ENCODE results near the gene RND1.
"Not testable (repeated sequence)": the region's sequence is repeated elsewhere in the genome, so short reads cannot be mapped to it uniquely, and the experiment has no call there.

Gene RND1

DNA sequence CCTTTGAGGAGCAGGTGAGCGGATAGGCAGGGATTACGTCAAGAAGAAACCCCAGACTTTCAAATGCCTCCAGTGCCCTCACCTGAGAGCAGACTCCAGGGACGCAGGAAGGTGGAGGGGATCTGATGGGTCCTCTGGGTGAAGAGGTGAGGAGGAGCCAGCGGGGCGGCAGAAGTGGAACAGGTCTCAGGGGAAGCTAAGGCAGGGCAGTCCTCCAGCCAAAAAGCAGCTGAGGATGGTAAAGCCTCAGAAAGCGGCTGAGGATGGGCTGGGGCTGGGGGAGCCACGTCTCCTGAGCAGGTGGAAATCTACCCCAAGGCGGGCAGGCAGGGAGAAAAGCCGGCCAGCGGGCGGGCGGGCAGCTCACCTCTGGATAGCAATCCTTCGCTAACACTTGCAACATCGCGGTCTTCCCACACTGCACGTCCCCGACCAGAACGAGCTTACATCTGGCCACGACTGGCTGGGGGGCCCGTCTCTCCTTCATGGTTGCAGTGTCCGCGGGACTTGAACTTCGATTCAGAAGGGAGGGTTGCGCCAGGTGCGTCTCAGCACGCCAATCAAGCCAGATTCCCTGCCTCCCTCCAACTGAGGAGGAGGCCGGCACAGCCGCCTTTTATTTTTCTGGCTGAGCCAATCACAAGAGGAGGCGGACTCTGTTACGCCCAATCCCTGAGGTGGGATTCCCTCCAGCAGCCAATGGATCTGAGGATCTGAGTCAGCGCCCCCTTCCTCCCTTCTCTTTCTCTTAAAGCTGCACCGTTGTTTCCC lies at the start of gene RND1:
Gene RND1, minus strand, starts transcription at position 590 of the 771 bp plus-strand sequence. Its CDS starts 103 bp downstream, at position 487.
- DNase-seq = peak; percentile 74

DNA sequence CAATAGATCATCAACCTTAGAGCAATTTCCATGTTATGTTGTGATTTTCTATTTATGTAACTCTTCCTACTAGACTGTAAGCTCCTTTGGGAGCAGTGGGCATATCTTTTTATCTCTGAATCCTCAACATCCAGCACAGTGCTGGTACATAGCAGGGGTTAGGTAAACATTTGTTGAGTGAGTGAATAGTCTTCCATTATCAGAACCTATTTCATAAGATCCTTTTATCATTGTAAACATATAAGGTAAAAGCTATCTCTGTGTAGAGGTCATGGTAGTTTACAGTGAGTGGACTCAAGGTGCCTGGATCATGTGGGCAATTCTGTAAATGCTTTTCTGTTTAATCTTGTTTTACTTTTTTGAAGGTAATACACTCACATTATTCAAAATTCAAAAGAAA lies 44.5 kb upstream of the RND1 start:
- no peak for DNase-seq

DNA sequence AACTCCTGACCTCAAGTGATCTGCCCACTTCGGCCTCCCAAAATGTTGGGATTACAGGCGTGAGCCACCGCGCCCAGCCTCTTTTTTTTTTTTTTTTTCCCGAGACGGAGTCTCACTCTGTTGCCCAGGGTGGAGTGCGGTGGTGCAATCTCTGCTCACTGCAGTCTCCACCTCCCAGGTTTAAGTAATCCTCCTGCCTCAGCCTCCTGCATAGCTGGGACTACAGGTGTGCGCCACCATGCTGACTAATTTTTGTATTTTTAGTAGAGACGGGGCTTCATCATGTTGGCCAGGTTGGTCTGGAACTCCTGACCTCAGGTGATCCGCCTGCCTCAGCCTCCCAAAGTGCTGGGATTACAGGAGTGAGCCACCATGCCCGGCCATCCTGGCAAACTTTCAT lies 44.0 kb upstream of the RND1 start:
- DNase-seq = not testable (repeated sequence)

- DNase-seq = no peak
Measured at GRCh38 chr12:48907245-48907644, 41.6 kb upstream of the RND1 start.

- peak; percentile 58 for DNase-seq
Measured at GRCh38 chr12:48903982-48904411, 38.3 kb upstream of the RND1 start.

- no peak for DNase-seq
Measured at GRCh38 chr12:48903363-48903981, 37.8 kb upstream of the RND1 start.

DNA sequence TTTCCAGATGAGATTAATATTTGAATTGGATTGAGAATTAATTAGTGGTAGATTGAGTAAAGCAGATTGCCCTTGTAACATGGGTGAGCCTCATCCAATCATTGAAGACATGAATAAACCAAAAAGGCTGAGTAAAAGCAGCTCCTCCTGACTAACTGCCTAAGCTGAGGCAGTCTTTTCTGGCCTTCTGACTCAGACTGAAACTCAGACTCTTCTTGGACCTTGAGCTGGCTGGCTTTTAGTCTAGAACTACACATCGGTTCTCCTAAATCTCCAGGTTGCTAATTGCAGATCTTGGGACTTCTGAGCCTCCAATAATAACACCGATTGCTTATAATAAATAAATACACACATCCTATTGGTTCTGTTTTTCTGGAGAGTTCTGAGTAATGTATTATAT lies 35.6 kb upstream of the RND1 start:
- no peak for DNase-seq

- DNase-seq = no peak
Measured at GRCh38 chr12:48899651-48900050, 34.0 kb upstream of the RND1 start.

GRCh38 chr12:48894271-48894670 lies 28.6 kb upstream of the RND1 start:
- no peak for DNase-seq

DNA sequence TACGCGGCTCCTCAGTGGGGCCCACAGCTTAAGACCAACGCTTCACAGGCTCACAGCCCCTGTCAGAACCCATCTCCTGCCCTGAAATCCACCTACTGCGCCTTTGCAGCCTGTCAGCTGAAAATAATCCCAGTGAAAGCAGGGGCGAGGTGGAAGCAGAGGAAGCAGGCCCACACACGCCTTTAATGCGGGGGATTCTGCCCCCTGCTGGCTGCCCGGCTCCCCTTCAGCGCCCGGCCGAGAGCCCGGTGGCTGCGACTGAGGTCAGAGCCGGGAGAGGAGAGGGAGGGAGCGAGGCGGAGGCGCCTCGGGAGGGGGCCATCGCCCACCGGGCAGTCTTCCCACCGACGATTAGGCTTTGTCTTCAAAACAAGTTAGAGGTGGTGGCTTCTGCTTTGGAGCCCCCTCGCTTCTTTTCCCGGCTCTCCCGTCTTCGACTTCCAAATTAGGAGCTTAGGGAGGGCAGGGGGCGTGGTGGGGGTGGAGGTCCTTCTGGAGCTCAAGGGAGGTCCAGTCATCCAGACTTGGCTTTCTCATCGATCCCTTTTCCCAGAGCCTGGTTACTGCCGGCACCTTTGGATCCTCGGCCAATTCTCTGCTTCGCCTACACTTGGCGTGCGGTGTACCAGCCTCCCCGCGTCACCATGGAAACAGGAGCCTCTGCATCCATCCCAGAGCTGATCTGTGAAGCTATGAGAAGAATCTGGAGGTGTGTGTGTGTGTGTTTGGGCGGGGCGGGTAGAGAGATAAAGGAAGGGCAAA lies 25.2 kb upstream of the RND1 start:
- peak; percentile 54 for DNase-seq

- DNase-seq = no peak
Measured at GRCh38 chr12:48889679-48890078, 24.0 kb upstream of the RND1 start.

DNA sequence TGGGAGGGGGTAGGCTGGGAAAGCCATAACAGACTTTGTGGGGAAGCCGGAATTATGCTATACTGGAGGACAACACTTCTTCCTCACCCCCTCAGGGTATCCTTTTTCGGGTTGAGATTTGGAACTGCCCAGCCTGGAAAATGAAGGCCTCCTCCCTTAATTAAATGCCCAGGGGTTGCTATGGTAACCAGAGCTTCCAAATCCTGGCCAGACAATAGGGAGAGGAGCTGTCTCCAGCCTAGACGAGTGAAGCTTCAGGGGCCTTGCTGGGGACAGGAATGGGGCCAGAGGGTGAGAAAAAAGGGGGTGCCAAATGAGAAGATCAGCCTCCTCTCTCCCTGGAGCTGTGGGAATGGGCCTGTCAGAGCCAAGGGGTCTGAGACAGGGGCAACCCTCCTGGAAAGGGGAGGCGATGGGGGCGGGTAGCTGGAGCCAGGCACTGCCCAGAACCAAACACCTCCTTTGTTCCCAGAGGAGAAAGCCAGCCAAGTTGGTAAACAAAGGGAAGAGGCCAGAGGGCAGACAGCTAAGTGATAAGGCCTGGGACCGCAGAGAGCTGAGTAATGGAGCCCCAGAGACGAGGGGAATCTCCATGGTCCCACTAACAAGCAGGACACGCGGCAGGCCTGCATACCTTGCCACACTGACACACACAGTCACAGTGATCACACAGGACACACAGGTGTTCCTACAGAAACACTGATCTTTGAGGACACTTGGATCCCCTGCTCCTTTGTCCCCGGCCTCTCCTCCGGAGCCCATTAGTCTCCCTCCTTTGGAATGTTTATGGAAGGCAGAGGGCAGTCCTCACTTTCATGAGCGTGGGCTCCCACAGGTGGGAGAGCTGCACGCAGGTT lies 17.9 kb upstream of the RND1 start:
- DNase-seq = no peak

- DNase-seq = no peak
Measured at GRCh38 chr12:48882972-48883304, 17.3 kb upstream of the RND1 start.

DNA sequence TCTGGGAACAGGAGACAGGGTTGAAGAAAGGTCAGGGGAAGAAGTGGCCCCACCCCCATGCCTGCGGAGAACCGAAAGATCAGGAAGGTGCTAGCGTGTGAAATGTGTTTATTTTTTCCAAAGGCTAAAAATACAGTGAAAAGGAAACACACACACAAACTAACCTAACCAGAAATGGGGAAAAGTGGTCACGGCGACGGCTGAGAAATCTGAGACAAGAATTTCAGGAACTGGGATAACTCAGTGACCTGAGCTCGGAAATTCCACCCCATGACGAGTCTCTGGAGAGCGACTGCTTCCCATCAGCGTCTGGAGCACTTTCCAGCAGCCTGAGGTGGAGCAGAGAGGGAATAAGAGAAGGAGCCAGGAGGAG lies 16.6 kb upstream of the RND1 start:
- no peak for DNase-seq

- no peak for DNase-seq
Measured at GRCh38 chr12:48881686-48882314, 16.1 kb upstream of the RND1 start.

GRCh38 chr12:48880647-48881046 lies 15.0 kb upstream of the RND1 start:
- DNase-seq = no peak

DNA sequence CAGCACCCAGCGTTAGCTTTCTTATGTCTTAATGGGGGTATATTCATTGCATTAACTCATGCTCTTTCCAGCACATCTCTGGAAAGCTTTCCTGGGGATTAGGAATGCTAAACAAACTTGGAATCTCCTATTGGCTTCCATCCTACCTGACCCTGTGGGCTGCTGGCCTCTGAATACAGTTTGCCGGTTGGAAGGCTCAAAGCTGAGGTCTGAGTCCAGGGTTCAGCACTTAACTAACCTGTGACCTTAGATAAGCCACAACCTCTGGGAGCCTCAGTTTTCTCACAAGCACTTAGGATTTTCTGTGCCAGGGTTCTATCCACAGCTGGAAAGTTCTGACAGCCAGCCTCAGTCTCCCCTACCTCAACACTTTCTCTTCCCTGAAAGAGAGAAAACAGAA lies 12.9 kb upstream of the RND1 start:
- no peak for DNase-seq

DNA sequence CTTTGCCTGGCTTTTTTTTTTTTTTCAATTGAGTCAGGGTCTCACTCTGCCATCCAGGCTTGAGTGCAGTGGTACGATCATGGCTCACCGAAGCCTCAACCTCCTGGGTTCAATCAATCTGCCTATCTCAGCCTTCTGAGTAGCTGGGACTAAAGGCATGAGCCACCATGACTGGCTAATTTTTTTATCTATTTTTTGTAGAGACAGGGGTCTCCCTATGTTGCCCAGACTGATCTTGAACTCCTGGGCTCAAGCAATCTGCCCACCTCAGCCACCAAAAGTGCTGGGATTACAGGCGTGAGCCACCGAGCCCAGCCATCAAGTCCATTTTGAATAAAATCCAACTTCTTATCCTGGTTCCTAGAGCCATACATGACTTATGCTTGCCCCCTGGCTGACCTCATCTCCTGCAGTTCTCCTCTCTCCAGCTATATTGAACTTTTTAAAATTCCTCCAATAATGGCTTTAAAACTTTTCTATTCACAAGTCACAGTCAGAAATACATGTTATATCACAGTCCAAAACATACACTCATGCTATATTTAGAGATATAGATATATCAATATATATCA lies 10.4 kb upstream of the RND1 start:
- DNase-seq = no peak

GRCh38 chr12:48873534-48873933 lies 7.9 kb upstream of the RND1 start:
- DNase-seq = not testable (repeated sequence)

DNA sequence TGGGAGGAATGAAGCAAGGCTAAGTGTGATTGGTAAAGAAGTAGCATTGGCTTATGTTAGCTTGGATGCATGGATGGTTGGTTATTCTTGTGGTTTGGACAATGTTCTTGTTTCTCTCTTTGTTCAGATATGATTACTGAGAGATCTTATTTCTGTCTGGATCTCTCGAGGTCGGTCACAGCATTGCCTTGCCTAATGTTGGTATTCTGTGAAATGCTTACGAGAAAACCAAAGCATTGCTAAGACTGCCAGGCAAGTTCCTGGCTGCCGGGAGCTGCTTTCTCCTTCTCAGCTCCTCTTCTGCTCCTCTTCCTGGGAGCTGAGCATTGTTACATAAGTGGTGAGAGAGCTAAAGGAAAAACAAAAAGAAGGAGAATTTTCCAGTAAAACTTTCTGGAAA lies 7.4 kb upstream of the RND1 start:
- DNase-seq = no peak

DNA sequence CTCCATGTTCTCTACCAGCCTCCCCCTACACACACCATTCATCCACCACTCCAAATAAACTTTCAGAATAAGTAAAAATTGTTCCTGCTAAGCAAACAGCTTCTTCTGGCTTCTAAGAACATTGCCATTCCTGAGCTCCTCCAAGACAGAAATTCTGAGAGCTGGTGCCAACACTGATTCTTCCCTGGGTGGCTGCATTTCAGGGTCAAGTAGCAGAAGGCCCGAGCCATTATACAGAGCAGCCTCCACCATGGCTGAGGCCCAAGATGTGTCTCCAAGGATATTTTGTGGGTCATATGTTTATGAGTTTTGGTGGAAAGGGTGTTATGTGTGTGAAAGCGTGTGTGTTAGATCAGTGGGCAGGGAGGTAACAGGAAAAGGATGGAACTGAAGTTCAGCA lies 3.5 kb upstream of the RND1 start:
- DNase-seq = no peak

GRCh38 chr12:48868451-48868850 lies 2.8 kb upstream of the RND1 start:
- DNase-seq = no peak

Data from NCI-H1105 (cell line).